OCI-M2 (cell line): ENCODE measurements around the gene LAMB4.

Source experiments
- DNase-seq: peaks from one replicate; lab custom pipeline; 2025; ENCODE audit not compliant: unreplicated experiment; lab: John Stamatoyannopoulos, UW

Gene LAMB4

GRCh38 chr7:108109221-108109908 lies 20.8 kb downstream of the LAMB4 start:
- DNase-seq, result no peak

GRCh38 chr7:108108131-108108530 lies 22.0 kb downstream of the LAMB4 start:
- no peak for DNase-seq

- no peak for DNase-seq
These were observed 25.8 kb downstream of the LAMB4 start for GRCh38 chr7:108104324-108104723.

- no peak for DNase-seq
These were observed 26.4 kb downstream of the LAMB4 start for GRCh38 chr7:108103558-108104298.

- no peak for DNase-seq
These were observed 27.4 kb downstream of the LAMB4 start for GRCh38 chr7:108102671-108103312.

- DNase-seq, result no peak
These were observed 28.4 kb downstream of the LAMB4 start for GRCh38 chr7:108101759-108102158.

- DNase-seq, result no peak
These were observed 30.4 kb downstream of the LAMB4 start for GRCh38 chr7:108099713-108100112.

GRCh38 chr7:108097703-108098102 lies 32.5 kb downstream of the LAMB4 start:
- no peak for DNase-seq

GRCh38 chr7:108096996-108097395 lies 33.2 kb downstream of the LAMB4 start:
- DNase-seq, result no peak

GRCh38 chr7:108094933-108095710 lies 35.0 kb downstream of the LAMB4 start:
- no peak for DNase-seq

GRCh38 chr7:108094346-108094745 lies 35.8 kb downstream of the LAMB4 start:
- no peak for DNase-seq

GRCh38 chr7:108093851-108094331 lies 36.3 kb downstream of the LAMB4 start:
- no peak for DNase-seq

- DNase-seq, result no peak
These were observed 36.8 kb downstream of the LAMB4 start for GRCh38 chr7:108093341-108093740.

- DNase-seq, result no peak
These were observed 38.7 kb downstream of the LAMB4 start for GRCh38 chr7:108091461-108091831.

- DNase-seq, result no peak
These were observed 39.2 kb downstream of the LAMB4 start for GRCh38 chr7:108090791-108091460.

GRCh38 chr7:108089381-108089780 lies 40.8 kb downstream of the LAMB4 start:
- no peak for DNase-seq

- no peak for DNase-seq
These were observed 41.4 kb downstream of the LAMB4 start for GRCh38 chr7:108088729-108089128.

GRCh38 chr7:108087778-108088177 lies 42.4 kb downstream of the LAMB4 start:
- no peak for DNase-seq

- DNase-seq, result no peak
These were observed 43.2 kb downstream of the LAMB4 start for GRCh38 chr7:108086962-108087361.

- no peak for DNase-seq
These were observed 43.6 kb downstream of the LAMB4 start for GRCh38 chr7:108086546-108086945.

- no peak for DNase-seq
These were observed 46.2 kb downstream of the LAMB4 start for GRCh38 chr7:108083980-108084379.
